Suppressor macrophage treated with lipopolysaccharide for 4 hours (primary cell): ENCODE results near the gene ACADL.

Experiments used
- DNase-seq: peaks from one replicate; pipeline ENCODE4 v3.0.0-alpha.2; 2020

The ACADL gene

GRCh38 chr2:210167227-210167626 is 58.0 kb downstream of the ACADL start:
- no peak for DNase-seq

DNA sequence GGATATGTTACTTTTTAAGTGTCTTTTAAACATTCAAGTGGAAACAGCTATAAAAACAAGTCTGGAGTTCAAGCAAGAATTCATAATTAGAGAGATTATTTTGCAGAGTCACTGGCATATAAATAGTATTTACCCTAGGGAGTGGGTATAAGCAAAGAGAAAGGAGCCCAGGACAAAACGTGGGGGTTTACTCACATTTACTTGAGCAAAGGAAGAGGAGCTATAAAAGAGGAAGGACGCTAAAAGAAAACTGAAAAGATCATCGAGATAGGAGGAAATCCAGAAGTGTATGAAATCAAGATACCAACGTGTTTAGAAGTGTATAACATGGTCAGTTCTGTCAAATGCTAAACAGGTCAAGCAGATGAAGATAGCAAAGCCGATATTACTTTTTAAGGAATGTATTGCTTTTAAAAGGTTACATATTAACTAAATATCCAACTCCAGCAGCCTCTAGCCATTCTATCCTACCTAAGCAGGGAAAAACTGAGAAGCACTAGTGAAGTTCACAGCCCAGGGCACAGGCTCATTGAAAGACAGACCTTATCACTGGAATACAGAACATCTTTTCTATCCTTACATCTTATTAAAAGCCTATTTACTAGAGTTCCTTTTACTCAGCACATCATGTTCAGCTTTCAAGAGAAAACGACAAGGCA is 62.7 kb downstream of the ACADL start:
- peak; percentile 53 for DNase-seq

- DNase-seq = no peak
These were observed 66.2 kb downstream of the ACADL start for GRCh38 chr2:210159059-210159458.

DNA sequence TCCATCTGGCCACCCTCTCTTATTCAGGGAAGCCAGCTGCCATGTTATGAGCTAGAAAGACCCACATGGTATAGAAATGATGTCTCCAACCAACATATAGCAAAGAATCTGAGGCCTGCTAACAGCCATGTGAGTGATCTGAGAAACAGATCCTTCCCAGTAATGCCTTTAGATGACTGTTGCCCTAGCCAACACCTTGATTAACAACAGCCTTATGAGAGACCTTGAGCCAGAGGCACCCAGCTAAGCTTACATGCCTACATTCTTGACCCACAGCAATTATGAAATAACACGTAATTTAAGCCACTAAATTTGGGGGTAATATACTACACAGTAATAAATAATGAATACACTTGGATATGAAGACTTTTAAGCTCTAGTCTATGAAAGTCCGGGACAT is 67.0 kb downstream of the ACADL start:
- no peak for DNase-seq

GRCh38 chr2:210157526-210157925 is 67.7 kb downstream of the ACADL start:
- no peak for DNase-seq

GRCh38 chr2:210147614-210148013 is 77.6 kb downstream of the ACADL start:
- no peak for DNase-seq
